HEK293 (cell line): ENCODE results near the gene MAN1C1.

ENCODE experiments used
- CTCF ChIA-PET: fragments of 350-600 bp; formaldehyde crosslinking; extraction: SDS; loops from one replicate; lab custom pipeline; 2021; ENCODE audit warnings: antibody characterized with exemption; lab: Yijun Ruan, JAX
- POLR2A ChIA-PET: fragments of 300-600 bp; formaldehyde crosslinking; extraction: SDS; loops from one replicate; lab custom pipeline; 2020; ENCODE audit warnings: antibody characterized with exemption, inconsistent platforms; lab: Yijun Ruan, JAX
- H3K27ac ChIP-seq: fragments of 200-500 bp; sonication (Bioruptor generic); 2 replicates; pipeline ENCODE4 v1.5.1; 2014; ENCODE audit warnings: low read depth, low read length, control low read depth, inconsistent platforms; ENCODE audit errors: extremely low read depth
- H3K36me3 ChIP-seq, 2 experiments: fragments of 200-500 bp in 1 of 2; sonication (Bioruptor generic) in 1 of 2; 1 replicate in 1 of 2; 2 replicates in 1 of 2; pipeline ENCODE4 v1.5.1; 2014 to 2017; ENCODE audit warnings: inconsistent platforms in 2 of 2, low read length in 2 of 2; ENCODE audit not compliant: control insufficient read depth in 2 of 2, insufficient read depth in 1 of 2
- H3K4me1 ChIP-seq: fragments of 200-500 bp; sonication (Bioruptor generic); 2 replicates; pipeline ENCODE4 v1.5.1; 2014; ENCODE audit warnings: mild to moderate bottlenecking, low read length, inconsistent platforms; ENCODE audit not compliant: control insufficient read depth, insufficient read depth
- H3K4me3 ChIP-seq: 2 replicates; pipeline ENCODE4 v1.5.1; 2011; ENCODE audit warnings: low read depth, mild to moderate bottlenecking, control low read depth, low read length, moderate library complexity
- H3K9me3 ChIP-seq: fragments of 200-500 bp; sonication (Bioruptor generic); 2 replicates; pipeline ENCODE4 v1.5.1; 2014; ENCODE audit warnings: low read depth, low read length, inconsistent platforms; ENCODE audit not compliant: control insufficient read depth, insufficient read depth
- AEBP2 ChIP-seq: fragments of 450-650 bp; formaldehyde crosslinking; IDR thresholded peaks from 2 replicates; pipeline ENCODE4 v1.5.1; 2016; ENCODE audit warnings: missing biosample characterization, missing genetic modification characterization, borderline replicate concordance
- IKZF3 ChIP-seq: fragments of 450-650 bp; IDR thresholded peaks from 2 replicates; pipeline ENCODE4 v1.5.0; 2018; ENCODE audit warnings: missing biosample characterization, mild to moderate bottlenecking, missing genetic modification characterization, moderate library complexity
- KLF7 ChIP-seq: fragments of 450-650 bp; formaldehyde crosslinking; IDR thresholded peaks from 2 replicates; pipeline ENCODE4 v1.5.1; 2016; ENCODE audit warnings: missing biosample characterization, missing genetic modification characterization, borderline replicate concordance
- REPIN1 ChIP-seq: fragments of 450-650 bp; formaldehyde crosslinking; IDR thresholded peaks from 2 replicates; pipeline ENCODE4 v1.5.1; 2017; ENCODE audit warnings: missing biosample characterization, missing genetic modification characterization, low read depth
- ZEB2 ChIP-seq: fragments of 450-650 bp; formaldehyde crosslinking; IDR thresholded peaks from 2 replicates; pipeline ENCODE4 v1.5.1; 2016; ENCODE audit warnings: missing biosample characterization, missing genetic modification characterization
- ZNF169 ChIP-seq: fragments of 450-650 bp; formaldehyde crosslinking; IDR thresholded peaks from 2 replicates; pipeline ENCODE4 v1.5.1; 2016; ENCODE audit warnings: missing biosample characterization, missing genetic modification characterization
- ZNF2 ChIP-seq: fragments of 450-650 bp; formaldehyde crosslinking; IDR thresholded peaks from 2 replicates; pipeline ENCODE4 v1.5.1; 2016; ENCODE audit warnings: missing biosample characterization, missing genetic modification characterization
- ZNF223 ChIP-seq: fragments of 450-650 bp; formaldehyde crosslinking; IDR thresholded peaks from 2 replicates; pipeline ENCODE4 v1.5.1; 2016; ENCODE audit warnings: missing biosample characterization, missing genetic modification characterization
- ZNF26 ChIP-seq: fragments of 450-650 bp; formaldehyde crosslinking; IDR thresholded peaks from 2 replicates; pipeline ENCODE4 v1.5.1; 2016; ENCODE audit warnings: missing biosample characterization, missing genetic modification characterization
- ZNF37A ChIP-seq: fragments of 450-650 bp; IDR thresholded peaks from 2 replicates; pipeline ENCODE4 v1.5.1; 2018; ENCODE audit warnings: missing biosample characterization, missing genetic modification characterization
- ZNF544 ChIP-seq: fragments of 450-650 bp; formaldehyde crosslinking; IDR thresholded peaks from 2 replicates; pipeline ENCODE4 v1.5.0; 2017; ENCODE audit warnings: missing biosample characterization, missing genetic modification characterization
- ZNF623 ChIP-seq: fragments of 450-650 bp; formaldehyde crosslinking; IDR thresholded peaks from 2 replicates; pipeline ENCODE4 v1.5.1; 2016; ENCODE audit warnings: missing biosample characterization, missing genetic modification characterization
- ZNF791 ChIP-seq: fragments of 450-650 bp; formaldehyde crosslinking; IDR thresholded peaks from 2 replicates; pipeline ENCODE4 v1.5.1; 2016; ENCODE audit warnings: missing biosample characterization, missing genetic modification characterization
- ZNF843 ChIP-seq: fragments of 450-650 bp; formaldehyde crosslinking; IDR thresholded peaks from 2 replicates; pipeline ENCODE4 v1.5.1; 2016; ENCODE audit warnings: missing biosample characterization, missing genetic modification characterization
- ZSCAN30 ChIP-seq: fragments of 450-650 bp; IDR thresholded peaks from 2 replicates; pipeline ENCODE4 v1.5.1; 2018; ENCODE audit warnings: missing biosample characterization, mild to moderate bottlenecking, missing genetic modification characterization, moderate library complexity
- TF ChIP-seq, protein P1 (sequence below): fragments of 450-650 bp; formaldehyde crosslinking; IDR thresholded peaks from 2 replicates; pipeline ENCODE4 v1.5.1; 2016; ENCODE audit warnings: missing biosample characterization, missing genetic modification characterization
- TF ChIP-seq, protein P2 (sequence below): fragments of 450-650 bp; formaldehyde crosslinking; IDR thresholded peaks from 2 replicates; pipeline ENCODE4 v1.5.1; 2016; ENCODE audit warnings: missing biosample characterization, missing genetic modification characterization
- TF ChIP-seq, protein P3 (sequence below): fragments of 450-650 bp; formaldehyde crosslinking; IDR thresholded peaks from 2 replicates; pipeline ENCODE4 v1.5.1; 2016; ENCODE audit warnings: missing biosample characterization, missing genetic modification characterization
- TF ChIP-seq, protein P4 (sequence below): fragments of 450-650 bp; formaldehyde crosslinking; IDR thresholded peaks from 2 replicates; pipeline ENCODE4 v1.5.1; 2017; ENCODE audit warnings: missing biosample characterization, missing genetic modification characterization

Gene MAN1C1

GRCh38 chr1:25657121-25657882 lies 40.7 kb downstream of the MAN1C1 start (continued):
- TF ChIP-seq, protein P1, sequence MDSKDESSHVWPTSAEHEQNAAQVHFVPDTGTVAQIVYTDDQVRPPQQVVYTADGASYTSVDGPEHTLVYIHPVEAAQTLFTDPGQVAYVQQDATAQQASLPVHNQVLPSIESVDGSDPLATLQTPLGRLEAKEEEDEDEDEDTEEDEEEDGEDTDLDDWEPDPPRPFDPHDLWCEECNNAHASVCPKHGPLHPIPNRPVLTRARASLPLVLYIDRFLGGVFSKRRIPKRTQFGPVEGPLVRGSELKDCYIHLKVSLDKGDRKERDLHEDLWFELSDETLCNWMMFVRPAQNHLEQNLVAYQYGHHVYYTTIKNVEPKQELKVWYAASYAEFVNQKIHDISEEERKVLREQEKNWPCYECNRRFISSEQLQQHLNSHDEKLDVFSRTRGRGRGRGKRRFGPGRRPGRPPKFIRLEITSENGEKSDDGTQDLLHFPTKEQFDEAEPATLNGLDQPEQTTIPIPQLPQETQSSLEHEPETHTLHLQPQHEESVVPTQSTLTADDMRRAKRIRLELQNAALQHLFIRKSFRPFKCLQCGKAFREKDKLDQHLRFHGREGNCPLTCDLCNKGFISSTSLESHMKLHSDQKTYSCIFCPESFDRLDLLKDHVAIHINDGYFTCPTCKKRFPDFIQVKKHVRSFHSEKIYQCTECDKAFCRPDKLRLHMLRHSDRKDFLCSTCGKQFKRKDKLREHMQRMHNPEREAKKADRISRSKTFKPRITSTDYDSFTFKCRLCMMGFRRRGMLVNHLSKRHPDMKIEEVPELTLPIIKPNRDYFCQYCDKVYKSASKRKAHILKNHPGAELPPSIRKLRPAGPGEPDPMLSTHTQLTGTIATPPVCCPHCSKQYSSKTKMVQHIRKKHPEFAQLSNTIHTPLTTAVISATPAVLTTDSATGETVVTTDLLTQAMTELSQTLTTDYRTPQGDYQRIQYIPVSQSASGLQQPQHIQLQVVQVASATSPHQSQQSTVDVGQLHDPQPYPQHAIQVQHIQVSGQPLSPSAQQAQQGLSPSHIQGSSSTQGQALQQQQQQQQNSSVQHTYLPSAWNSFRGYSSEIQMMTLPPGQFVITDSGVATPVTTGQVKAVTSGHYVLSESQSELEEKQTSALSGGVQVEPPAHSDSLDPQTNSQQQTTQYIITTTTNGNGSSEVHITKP (tag by site-specific recombination): no peak
- TF ChIP-seq ZNF623 (no peak), ZNF26 (no peak), IKZF3 (tag by site-specific recombination) (no peak), ZNF37A (tag by site-specific recombination) (no peak), ZNF223 (no peak), ZSCAN30 (no peak)

GRCh38 chr1:25657883-25658760 lies 41.5 kb downstream of the MAN1C1 start:
- ChIA-PET CTCF (no interaction called here), POLR2A (no interaction called here)
- H3K9me3 ChIP-seq: no peaks in the 10 kb centered on the region
- H3K27ac ChIP-seq: no peak overlapping the region
- H3K4me1 ChIP-seq: no peaks in the 10 kb centered on the region
- H3K4me3 ChIP-seq: no peak overlapping the region
- H3K36me3 ChIP-seq: no peaks in the 10 kb centered on the region
- TF ChIP-seq ZNF2: no peak
- no peak for TF ChIP-seq KLF7 (tag by site-specific recombination)
- TF ChIP-seq, protein P2, sequence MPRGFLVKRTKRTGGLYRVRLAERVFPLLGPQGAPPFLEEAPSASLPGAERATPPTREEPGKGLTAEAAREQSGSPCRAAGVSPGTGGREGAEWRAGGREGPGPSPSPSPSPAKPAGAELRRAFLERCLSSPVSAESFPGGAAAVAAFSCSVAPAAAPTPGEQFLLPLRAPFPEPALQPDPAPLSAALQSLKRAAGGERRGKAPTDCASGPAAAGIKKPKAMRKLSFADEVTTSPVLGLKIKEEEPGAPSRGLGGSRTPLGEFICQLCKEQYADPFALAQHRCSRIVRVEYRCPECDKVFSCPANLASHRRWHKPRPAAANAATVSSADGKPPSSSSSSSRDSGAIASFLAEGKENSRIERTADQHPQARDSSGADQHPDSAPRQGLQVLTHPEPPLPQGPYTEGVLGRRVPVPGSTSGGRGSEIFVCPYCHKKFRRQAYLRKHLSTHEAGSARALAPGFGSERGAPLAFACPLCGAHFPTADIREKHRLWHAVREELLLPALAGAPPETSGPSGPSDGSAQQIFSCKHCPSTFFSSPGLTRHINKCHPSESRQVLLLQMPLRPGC (tag by site-specific recombination): no peak
- no peak for TF ChIP-seq ZNF791
- TF ChIP-seq, protein P3, sequence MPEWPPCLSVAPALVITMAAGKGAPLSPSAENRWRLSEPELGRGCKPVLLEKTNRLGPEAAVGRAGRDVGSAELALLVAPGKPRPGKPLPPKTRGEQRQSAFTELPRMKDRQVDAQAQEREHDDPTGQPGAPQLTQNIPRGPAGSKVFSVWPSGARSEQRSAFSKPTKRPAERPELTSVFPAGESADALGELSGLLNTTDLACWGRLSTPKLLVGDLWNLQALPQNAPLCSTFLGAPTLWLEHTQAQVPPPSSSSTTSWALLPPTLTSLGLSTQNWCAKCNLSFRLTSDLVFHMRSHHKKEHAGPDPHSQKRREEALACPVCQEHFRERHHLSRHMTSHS: no peak
- no peak for TF ChIP-seq ZEB2 (tag by site-specific recombination)
- TF ChIP-seq AEBP2 (tag by site-specific recombination): no peak
- no peak for TF ChIP-seq REPIN1 (tag by site-specific recombination)
- TF ChIP-seq ZNF169 (tag by site-specific recombination): no peak
- TF ChIP-seq, protein P1 (tag by site-specific recombination): no peak
- TF ChIP-seq, protein P4, sequence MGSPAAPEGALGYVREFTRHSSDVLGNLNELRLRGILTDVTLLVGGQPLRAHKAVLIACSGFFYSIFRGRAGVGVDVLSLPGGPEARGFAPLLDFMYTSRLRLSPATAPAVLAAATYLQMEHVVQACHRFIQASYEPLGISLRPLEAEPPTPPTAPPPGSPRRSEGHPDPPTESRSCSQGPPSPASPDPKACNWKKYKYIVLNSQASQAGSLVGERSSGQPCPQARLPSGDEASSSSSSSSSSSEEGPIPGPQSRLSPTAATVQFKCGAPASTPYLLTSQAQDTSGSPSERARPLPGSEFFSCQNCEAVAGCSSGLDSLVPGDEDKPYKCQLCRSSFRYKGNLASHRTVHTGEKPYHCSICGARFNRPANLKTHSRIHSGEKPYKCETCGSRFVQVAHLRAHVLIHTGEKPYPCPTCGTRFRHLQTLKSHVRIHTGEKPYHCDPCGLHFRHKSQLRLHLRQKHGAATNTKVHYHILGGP (tag by site-specific recombination): no peak
- TF ChIP-seq ZNF544: no peak
- no peak for TF ChIP-seq ZNF843 (tag by site-specific recombination)
